GM18861 (cell line): ENCODE data around the gene MYO16.
"Not testable (repeated sequence)": the region's sequence is repeated elsewhere in the genome, so short reads cannot be mapped to it uniquely, and the experiment has no call there.

Experiments
- ATAC-seq: cut with Tn5 transposase; IDR thresholded peaks from one replicate; pipeline ENCODE4 v1.9.1; 2021; ENCODE audit not compliant: unreplicated experiment

Gene MYO16

DNA sequence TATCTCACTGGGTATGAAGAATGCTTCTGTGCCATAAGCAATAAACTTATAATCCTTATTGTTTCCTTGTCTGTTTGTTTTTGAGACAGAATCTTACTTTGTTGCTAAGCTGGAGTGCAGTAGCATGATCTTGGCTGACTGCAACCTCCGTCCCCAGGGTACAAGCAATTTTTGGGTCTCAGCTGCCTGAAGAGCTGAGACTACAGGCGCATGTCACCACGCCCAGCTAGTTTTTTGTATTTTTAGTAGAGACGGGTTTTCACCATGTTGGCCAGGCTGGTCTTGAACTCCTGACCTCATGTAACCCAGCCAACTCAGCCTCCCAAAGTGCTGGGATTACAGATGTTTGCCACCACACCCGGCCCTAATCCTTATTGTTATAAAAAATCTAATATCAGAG lies 112.5 kb downstream of the MYO16 start:
- no peak for ATAC-seq

DNA sequence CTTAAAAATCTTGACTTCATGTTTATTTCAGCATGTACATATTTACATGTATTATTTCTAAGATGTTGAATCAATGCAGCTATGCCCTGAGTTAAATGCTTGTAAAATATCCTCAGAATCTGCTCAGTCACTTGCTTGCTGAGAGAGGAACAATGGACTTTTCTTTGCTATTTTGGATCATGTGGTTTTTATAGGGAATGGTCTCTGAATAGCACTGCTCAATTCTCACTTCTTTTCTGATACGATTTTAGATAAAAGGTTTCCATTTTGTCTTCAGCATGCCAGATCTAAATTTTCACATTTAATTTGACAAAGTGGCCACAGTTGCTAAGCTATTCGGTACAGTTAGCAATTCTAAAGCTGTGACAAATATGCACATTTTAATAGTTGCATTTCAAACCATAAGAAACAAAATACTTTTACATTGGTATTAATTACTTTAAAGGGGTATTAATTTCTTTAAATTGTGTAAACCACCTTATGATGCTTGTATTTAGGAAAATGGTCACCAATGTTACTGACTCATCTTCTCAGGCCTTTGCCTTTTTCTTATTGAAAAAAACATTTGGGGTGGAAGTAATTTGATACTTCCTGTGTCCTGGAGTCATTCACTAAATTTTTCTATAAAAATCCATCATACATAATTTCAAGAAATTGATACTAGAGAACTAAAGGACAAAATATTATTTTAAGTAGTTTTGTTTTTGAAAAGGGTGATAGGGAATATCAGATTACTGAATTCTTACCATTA lies 113.5 kb downstream of the MYO16 start:
- ATAC-seq, result no peak

GRCh38 chr13:108743522-108743921 lies 114.1 kb downstream of the MYO16 start:
- no peak for ATAC-seq

DNA sequence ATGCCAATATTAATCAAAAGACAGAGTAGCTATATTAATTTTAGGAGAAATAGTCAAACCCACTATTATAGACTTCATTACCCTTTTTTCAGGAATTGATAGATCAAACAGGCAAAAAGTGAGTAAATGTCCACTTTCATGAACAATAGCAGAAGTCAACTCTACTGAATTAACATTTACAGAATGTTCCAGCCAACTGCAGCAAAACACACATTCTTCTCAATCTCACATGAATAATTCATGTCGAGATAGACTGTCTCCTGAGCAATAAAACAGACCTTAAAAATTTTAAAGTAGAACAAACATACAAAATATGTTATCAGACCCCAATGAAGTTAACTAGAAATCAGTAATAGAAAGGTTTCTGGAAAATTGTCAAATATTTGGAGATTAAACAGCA lies 118.4 kb downstream of the MYO16 start:
- no peak for ATAC-seq

DNA sequence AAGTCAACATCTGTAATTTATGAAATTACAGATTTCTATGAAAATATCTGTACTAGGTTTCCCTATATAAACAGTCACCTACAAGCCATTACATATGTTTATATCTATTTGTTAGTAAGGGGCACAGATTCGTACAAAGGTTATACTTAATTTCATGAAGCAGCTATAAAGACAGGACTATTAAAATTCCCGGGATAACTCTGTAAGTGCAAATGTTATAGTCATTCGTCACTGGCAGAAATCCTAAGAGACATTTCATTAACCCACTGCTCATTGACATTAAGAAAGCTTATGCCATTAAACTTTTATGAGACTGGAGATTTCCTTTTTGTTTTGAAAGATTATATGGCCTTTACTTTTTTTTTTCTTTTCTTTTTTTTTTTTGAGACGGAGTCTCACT lies 122.9 kb downstream of the MYO16 start:
- no peak for ATAC-seq

DNA sequence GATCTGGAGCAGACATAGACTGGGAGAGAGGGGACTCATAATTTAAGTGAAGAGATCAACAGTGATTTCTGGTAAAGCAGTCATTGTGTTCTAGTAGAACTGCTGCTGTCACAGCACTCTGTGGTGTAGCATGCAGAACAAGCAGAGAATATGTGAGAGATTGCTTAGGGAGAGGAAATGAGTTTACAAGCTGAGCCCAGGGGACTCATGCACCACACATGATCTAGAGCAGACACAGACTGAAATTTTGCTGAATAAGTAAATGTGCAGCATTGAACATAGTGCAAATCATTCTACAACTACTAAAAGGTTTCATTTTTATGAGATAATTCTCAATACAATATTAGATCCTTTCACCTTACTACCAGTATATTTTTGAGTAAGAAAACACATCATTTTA lies 125.7 kb downstream of the MYO16 start:
- no peak for ATAC-seq

DNA sequence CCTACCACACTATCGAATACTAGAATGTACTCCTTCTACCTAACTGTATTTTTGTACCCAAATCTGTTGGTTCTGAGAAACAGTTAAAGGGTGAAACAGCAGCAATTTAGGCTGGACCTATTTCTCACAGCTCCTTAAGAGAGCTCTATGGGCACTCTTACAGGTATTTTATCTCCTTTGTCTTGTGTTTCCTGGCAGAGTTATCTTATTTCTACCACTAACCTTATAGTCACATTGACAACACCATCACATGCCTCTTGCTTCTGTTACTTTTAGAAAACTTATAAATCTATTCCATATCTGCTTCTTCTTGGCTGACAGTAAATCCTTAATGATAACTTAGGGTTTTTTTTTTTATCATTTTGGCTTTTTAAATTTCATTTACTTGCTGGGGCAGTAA lies 130.7 kb downstream of the MYO16 start:
- no peak for ATAC-seq

DNA sequence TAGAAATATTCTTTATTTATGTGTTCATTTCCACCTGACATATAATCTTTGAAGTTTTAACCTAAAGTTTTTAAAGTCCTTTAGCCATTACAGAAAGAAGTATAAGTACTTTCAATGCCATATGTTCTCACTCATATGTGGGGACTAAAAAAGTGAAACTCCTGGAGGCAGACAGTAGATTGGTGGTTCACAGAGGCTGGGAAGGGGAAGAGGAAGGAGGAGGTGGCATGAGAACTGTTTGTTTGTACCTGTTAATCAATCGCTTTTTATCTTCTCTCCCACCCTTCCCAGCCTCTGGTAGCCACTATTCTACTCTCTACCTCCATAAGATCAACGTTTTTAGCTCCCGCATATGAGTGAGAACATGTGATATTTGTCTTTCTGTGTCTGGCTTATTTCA lies 131.1 kb downstream of the MYO16 start:
- no peak for ATAC-seq

GRCh38 chr13:108768035-108768434 lies 138.6 kb downstream of the MYO16 start:
- no peak for ATAC-seq

GRCh38 chr13:108769213-108770070 lies 140.0 kb downstream of the MYO16 start:
- no peak for ATAC-seq

DNA sequence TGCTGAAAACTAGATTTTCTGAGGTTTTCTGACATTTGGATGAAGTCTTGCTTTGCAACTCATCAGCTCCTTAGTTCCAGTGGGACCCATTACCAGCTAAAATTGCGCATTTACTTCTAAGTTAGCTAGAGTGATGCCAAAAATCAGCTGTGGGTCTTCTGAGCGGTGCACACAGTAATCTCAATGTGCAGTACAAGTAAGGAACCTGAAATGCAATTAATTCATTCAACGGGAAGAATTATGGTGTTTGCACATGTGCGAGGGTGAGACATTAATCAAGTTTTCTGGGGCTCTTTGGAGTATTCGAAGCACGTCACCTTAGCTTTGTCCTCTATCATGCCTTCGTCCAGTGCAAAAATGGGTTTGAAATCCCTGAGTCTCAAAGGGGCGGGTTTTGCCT lies 146.2 kb downstream of the MYO16 start:
- ATAC-seq, result no peak

DNA sequence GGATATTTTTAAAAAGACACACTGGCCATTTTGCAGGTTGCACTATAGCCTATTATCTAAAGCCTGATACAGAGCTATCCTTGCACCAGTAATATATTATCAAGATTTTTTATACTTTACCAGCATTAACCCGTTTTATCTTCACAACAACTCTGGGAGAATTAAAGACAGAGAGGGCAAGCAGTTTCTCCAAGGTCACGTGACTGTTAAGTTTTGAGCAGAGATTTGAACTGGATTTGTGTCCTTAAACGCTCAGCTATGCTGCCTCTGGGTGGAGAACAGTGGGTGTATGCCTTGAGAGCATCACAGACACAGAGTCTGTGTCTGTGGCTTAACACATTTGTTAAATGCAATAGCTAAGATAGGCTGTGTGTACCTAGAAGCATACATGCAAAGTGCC lies 147.2 kb downstream of the MYO16 start:
- ATAC-seq, result no peak

- no peak for ATAC-seq
These were observed 148.3 kb downstream of the MYO16 start for GRCh38 chr13:108777421-108778420.

DNA sequence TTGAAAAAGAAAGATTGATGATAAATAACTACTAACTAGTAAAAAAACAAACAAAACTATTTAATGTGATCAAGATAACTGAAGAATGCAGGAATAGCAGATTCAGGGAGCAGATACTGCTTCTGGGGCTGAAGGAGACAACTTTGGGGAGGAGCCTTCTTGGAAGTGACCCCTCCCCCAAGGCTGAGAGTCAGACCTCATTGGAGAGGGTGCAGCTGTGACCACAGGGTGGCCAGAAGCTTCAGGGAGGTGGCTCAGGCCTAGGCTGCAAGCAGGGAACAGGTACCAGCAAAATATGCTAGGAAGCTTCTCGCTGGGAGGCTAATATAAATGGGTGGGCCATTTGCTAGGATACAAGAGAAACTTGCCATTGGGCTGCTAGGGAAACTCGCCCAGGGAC lies 149.9 kb downstream of the MYO16 start:
- no peak for ATAC-seq

GRCh38 chr13:108780706-108781105 lies 151.3 kb downstream of the MYO16 start:
- ATAC-seq, result no peak

GRCh38 chr13:108781312-108781711 lies 151.9 kb downstream of the MYO16 start:
- ATAC-seq, result no peak

DNA sequence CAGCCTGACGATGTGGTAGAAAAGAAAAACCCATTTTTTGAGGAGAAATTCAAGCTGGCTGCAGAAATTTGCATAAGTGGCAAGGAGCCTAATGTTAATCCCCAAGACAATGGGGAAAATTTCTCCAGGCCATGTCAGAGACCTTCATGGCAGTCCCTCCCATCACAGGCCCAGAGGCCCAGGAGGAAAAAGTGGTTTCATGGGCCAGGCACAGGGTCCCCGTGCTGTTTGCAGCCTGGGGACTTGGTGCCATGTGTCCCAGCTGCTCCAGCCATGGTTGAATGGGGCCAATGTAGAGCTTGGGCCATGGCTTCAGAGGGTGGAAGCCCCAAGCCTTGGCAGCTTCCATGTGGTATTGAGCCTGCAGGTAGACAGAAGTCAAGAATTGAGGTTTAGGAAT lies 153.1 kb downstream of the MYO16 start:
- not testable (repeated sequence) for ATAC-seq

DNA sequence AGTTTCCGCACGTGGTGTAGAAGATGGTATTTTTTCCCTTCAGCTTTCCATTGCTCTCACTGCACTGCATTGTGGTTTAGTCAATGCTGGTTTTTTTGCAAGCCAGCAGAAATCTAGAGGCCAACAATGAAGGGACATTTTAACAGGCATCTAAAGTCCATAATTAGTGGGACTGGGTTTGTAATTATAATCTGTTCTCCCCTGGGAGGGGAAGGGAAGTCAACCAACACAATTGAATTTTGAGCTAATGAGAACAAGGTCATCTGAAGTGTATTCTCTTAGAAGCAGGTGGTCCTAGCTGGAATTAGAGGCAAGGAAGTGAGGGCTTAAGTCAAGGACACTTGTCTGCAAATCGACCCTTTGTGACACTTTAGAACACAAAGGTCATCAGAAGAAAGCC lies 156.4 kb downstream of the MYO16 start:
- no peak for ATAC-seq

DNA sequence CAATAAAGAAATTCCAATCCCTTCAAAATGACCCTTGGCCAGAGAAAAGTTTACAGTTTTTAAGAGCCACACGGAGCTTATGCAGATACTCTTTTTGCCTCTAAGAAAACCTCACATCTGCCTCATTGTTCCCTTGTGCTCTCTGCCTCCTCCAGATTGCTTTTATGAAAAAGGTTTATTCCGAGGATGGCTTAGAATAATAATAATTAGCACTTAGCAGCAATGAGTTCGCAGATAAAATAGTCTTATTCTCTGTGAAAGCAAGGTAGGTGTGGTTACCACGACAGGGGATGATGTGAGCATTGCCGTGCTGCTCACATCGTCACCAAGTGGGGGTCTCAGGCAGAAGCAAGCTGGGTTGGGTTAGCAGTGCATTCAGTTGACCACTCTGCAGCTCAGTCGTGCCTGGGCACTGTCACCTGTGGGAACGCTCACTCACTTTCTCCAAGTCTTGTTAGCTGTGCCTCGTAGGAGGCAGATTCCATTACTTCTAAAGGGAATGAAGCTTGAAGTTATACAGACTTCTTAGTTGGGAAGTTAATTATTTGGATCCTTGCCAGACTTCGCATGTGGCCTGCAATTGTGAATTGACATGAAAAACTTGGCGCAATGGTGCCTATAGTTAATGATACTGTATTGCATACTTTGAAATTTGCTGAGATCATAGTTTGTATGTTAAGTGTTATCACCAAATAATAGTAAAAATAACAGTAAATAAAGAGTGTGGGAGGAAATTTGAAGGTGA lies 157.2 kb downstream of the MYO16 start:
- ATAC-seq, result no peak

GRCh38 chr13:108787700-108788414 lies 158.4 kb downstream of the MYO16 start:
- ATAC-seq, result no peak
